ENCODE data around the gene VSTM2B.

Gene VSTM2B

DNA sequence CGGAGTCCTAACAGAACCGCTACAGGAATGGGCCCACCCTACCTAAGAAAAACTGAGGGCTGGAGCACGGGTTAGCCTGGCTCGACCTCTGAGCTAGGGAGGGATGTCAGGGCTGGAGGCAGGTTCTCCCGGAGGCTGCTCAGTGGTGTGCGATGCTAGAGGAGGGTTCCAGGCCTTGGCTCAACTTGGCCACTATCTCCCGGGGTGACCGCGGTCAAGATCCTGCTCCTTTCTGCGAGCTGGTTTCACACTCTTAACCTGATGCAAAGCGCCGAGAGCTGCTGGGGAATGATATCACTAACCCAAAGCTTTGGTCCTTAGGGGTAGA, 80.6 kb downstream of the VSTM2B start:
- TF ChIP-seq, protein P1, sequence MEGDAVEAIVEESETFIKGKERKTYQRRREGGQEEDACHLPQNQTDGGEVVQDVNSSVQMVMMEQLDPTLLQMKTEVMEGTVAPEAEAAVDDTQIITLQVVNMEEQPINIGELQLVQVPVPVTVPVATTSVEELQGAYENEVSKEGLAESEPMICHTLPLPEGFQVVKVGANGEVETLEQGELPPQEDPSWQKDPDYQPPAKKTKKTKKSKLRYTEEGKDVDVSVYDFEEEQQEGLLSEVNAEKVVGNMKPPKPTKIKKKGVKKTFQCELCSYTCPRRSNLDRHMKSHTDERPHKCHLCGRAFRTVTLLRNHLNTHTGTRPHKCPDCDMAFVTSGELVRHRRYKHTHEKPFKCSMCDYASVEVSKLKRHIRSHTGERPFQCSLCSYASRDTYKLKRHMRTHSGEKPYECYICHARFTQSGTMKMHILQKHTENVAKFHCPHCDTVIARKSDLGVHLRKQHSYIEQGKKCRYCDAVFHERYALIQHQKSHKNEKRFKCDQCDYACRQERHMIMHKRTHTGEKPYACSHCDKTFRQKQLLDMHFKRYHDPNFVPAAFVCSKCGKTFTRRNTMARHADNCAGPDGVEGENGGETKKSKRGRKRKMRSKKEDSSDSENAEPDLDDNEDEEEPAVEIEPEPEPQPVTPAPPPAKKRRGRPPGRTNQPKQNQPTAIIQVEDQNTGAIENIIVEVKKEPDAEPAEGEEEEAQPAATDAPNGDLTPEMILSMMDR (IDR thresholded peaks at IDR 0.05; ENCODE audit: low read depth, low read length), result no peak
- DNase-seq (ENCODE audit: extremely low read depth, low read depth), result no peak

GRCh38 chr19:29609636-29610035, 83.8 kb downstream of the VSTM2B start:
- DNase-seq (ENCODE audit: extremely low read depth, low read depth), result no peak
- TF ChIP-seq, protein P1 (IDR thresholded peaks at IDR 0.05; ENCODE audit: low read depth, low read length), result no peak

DNA sequence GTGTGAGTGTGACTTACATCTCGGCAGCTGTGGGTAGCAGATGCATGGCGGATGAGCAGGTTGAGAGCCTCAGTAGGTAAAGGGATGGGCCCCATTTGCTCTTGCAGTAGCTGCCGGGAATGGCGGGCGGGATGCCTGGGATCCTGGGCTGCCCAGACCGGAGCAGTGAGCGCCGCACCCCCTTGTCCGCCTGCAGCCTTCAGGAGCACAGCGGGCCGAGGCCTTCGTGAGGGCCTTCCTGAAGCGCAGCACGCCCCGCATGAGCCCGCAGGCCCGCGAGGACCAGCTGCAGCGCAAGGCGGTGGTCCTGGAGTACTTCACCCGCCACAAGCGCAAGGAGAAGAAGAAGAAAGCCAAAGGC, 84.4 kb downstream of the VSTM2B start:
- DNase-seq (ENCODE audit: extremely low read depth, low read depth), result no peak
- TF ChIP-seq, protein P1 (IDR thresholded peaks at IDR 0.05; ENCODE audit: low read depth, low read length), result no peak

GRCh38 chr19:29610574-29611271, 84.9 kb downstream of the VSTM2B start:
- TF ChIP-seq, protein P1 (IDR thresholded peaks at IDR 0.05; ENCODE audit: low read depth, low read length), result peak; percentile 96
- peak; percentile 54 for DNase-seq (ENCODE audit: extremely low read depth, low read depth)

- DNase-seq (ENCODE audit: extremely low read depth, low read depth), result no peak
- TF ChIP-seq, protein P1 (IDR thresholded peaks at IDR 0.05; ENCODE audit: low read depth, low read length), result no peak
These were observed 86.3 kb downstream of the VSTM2B start for GRCh38 chr19:29612121-29612520.

DNA sequence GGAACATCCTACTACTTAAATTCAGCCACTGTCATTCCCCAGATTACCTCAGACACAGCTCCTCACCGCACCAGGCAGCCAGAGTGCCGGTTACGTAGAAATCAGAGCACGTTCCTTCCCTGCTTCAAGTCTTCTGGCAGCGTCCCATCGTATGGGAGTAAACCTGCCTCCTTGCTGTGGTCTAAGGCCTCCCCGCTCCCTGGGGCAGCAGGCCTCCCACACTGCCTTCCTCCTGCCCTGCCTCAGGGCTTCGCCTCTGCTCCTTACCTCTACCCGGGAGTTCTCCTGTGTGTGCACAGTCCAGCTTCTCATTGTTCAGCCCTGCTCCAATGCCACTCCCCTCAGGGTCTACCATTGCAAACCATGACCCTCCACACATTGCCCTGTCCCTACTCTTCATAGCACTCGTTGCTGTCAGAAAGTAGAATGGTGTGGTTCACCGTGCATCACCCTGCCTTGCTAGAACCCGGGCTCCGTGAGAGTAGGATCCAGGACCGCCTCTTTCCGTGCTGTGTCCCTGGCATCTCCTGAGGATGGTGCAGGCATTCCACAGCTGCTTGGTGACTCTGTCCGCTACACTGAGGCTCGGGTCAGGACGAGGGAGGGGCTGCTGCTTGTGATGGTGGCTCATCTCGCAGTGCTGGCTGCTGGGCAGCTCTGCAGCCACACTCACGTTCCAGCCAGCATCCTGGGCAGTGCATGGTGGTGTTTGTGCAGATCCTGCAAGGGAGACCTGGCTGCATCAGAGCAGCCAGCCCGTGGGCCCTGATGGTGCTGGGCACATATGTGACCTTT, 87.2 kb downstream of the VSTM2B start:
- TF ChIP-seq, protein P1 (IDR thresholded peaks at IDR 0.05; ENCODE audit: low read depth, low read length), result no peak
- no peak for DNase-seq (ENCODE audit: extremely low read depth, low read depth)

GRCh38 chr19:29614046-29614445, 88.3 kb downstream of the VSTM2B start:
- TF ChIP-seq, protein P1 (IDR thresholded peaks at IDR 0.05; ENCODE audit: low read depth, low read length), result no peak
- no peak for DNase-seq (ENCODE audit: extremely low read depth, low read depth)

Data from AG09319 (cell line).